Thyroid gland (tissue), 4 donors: ENCODE measurements around the gene PPIF. TPM values are rescaled to one million over a fixed set of nuclear protein-coding genes. Genes with fewer than 3 reads are reported as not detected.

ENCODE experiments used
- DNase-seq, 2 donors: peaks; one replicate each; pipeline ENCODE4 v3.0.0-alpha.2; 2019
- H3K27ac ChIP-seq, 3 donors: fragments of 200-600 bp; sonication (generic); 1 replicate in 2 of 3; 2 replicates in 1 of 3; pipeline ENCODE4 v1.5.1; 2016 to 2019; ENCODE audit warnings: mild to moderate bottlenecking in 1 of 3, moderate library complexity in 1 of 3
- H3K27me3 ChIP-seq: fragments of 200-600 bp; sonication (generic); one replicate; pipeline ENCODE4 v1.5.1; 2019
- H3K36me3 ChIP-seq, 2 donors: fragments of 200-600 bp; sonication (generic); one replicate each; pipeline ENCODE4 v1.5.1; 2016 to 2019
- H3K4me1 ChIP-seq, 2 donors: fragments of 200-600 bp; sonication (generic); one replicate each; pipeline ENCODE4 v1.5.1; 2017 to 2019
- H3K4me3 ChIP-seq, 3 donors: fragments of 200-600 bp; sonication (generic); replicated peaks in 1 of 3; 1 replicate in 2 of 3; 2 replicates in 1 of 3; pipeline ENCODE4 v1.5.1; 2016; ENCODE audit warnings: mild to moderate bottlenecking in 1 of 3
- H3K9me3 ChIP-seq: fragments of 200-600 bp; sonication (generic); one replicate; pipeline ENCODE4 v1.5.1; 2017
- POLR2A ChIP-seq, 2 donors: fragments of 450-650 bp; IDR thresholded peaks; one replicate each; pipeline ENCODE4 v1.6.1; 2017; ENCODE audit warnings: antibody characterized with exemption in 2 of 2, mild to moderate bottlenecking in 2 of 2, moderate library complexity in 1 of 2
- WGBS, 2 donors: methylation state at CpG; one replicate each; pipeline ENCODE4 v1.1.5; 2017; 5-methylcytosine and 5-hydroxymethylcytosine counted together
- intact Hi-C: fragments of 100-400 bp; cut with DNase I; formaldehyde crosslinking; loops from one replicate; pipeline ENCODE4 v1.15.1; 2023
- total RNA-seq, 4 donors: library from RNA; depleted of rRNA; stranded (reverse); fragments of >200 nt; gene quantifications; one replicate each; pipeline ENCODE4 v1.2.3, GENCODE V29; 2016
- TF ChIP-seq, protein P1 (sequence below), 6 experiments: fragments of 200-600 bp in 3 of 6; fragments of 450-650 bp in 3 of 6; sonication (generic) in 3 of 6; IDR thresholded peaks; one replicate each; pipeline ENCODE4 v1.5.1; 2016 to 2019; ENCODE audit warnings: antibody characterized with exemption in 6 of 6, mild to moderate bottlenecking in 2 of 6, inconsistent platforms in 1 of 6, moderate library complexity in 1 of 6

Gene PPIF
- total RNA-seq, 4 donors from 2014 or later = 31.4 to 70.1 (median 52.3) TPM

DNA sequence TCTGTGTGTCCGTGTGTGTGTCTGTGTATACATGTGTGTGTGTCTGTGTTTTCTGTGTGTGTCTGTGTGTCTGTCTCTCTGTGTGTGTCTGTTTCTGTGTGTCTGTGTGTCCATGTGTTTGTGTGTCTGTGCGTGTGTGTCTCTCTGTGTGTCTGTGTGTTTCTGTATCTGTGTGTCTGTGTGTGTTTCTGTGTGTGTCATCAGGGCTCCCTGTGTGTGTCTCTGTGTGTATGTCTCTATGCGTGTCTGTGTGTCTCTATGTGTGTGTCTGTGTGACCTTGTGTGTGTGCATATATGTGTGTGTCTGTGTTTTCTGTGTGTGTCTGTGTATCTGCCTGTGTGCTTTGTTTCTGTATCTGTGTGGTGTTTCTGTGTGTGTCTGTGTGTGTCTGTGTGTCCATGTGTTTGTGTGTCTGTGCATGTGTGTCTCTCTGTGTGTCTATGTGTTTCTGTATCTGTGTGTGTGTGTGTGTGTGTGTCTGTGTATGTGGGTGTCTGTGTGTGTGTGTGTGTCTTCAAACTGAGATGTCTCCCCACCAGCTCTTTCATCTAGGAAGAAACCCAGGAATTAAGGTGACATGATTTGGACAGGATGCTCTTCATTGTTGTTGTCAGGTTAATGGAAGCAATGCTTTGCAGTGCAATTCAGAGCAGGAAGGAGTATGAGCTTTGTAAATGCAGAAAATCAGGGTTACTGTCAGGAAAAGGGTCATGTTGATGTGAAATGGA is 20.7 kb upstream of the PPIF start:
- TF ChIP-seq, protein P1, sequence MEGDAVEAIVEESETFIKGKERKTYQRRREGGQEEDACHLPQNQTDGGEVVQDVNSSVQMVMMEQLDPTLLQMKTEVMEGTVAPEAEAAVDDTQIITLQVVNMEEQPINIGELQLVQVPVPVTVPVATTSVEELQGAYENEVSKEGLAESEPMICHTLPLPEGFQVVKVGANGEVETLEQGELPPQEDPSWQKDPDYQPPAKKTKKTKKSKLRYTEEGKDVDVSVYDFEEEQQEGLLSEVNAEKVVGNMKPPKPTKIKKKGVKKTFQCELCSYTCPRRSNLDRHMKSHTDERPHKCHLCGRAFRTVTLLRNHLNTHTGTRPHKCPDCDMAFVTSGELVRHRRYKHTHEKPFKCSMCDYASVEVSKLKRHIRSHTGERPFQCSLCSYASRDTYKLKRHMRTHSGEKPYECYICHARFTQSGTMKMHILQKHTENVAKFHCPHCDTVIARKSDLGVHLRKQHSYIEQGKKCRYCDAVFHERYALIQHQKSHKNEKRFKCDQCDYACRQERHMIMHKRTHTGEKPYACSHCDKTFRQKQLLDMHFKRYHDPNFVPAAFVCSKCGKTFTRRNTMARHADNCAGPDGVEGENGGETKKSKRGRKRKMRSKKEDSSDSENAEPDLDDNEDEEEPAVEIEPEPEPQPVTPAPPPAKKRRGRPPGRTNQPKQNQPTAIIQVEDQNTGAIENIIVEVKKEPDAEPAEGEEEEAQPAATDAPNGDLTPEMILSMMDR (IDR thresholded peaks at IDR 0.05) = no peak
- intact Hi-C loops = no loop called here
- H3K36me3 ChIP-seq = no peaks in the 10 kb centered on the region
- no peak overlapping the region for H3K27ac ChIP-seq
- DNase-seq = no peak
- no peaks in the 10 kb centered on the region for H3K9me3 ChIP-seq
- peaks cover 0 to 11% of the 10 kb centered on the region in 2 donors for H3K4me1 ChIP-seq
- WGBS, 2 donors = 87 to 95% methylated on average over 3 of the region's 3 CpGs
- no peak overlapping the region for H3K4me3 ChIP-seq
- H3K27me3 ChIP-seq = no peaks in the 10 kb centered on the region

DNA sequence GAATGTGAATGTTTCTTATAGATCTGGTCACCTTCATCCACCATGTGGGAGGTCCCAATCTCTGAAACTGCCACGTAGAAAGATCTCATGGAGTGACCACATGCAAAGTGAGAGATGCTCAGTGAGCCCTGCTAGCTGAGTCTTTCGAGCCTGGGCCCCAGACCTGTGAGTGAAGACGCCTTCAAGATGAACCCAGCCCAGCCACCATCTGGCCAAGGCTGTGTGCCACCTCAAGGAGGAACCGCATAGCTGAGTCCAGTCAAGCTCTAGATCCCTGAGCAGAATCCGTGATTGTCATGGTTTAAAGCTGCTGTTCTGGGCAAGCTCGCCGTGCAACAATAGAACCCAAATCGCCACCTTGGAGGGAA is 20.2 kb upstream of the PPIF start:
- Histone ChIP-seq H3K9me3 (no peaks in the 10 kb centered on the region), H3K27ac (no peak overlapping the region), H3K27me3 (no peaks in the 10 kb centered on the region), H3K4me1 (peaks cover 0 to 8% of the 10 kb centered on the region in 2 donors), H3K4me3 (no peak overlapping the region), H3K36me3 (no peaks in the 10 kb centered on the region)
- no peak for DNase-seq
- intact Hi-C loops = no loop called here
- no peak for TF ChIP-seq POLR2A (IDR thresholded peaks at IDR 0.05)
- TF ChIP-seq, protein P1 (IDR thresholded peaks at IDR 0.05) = no peak
- WGBS, 2 donors = 93 to 95% methylated on average over 7 to 8 of the region's 8 CpGs

DNA sequence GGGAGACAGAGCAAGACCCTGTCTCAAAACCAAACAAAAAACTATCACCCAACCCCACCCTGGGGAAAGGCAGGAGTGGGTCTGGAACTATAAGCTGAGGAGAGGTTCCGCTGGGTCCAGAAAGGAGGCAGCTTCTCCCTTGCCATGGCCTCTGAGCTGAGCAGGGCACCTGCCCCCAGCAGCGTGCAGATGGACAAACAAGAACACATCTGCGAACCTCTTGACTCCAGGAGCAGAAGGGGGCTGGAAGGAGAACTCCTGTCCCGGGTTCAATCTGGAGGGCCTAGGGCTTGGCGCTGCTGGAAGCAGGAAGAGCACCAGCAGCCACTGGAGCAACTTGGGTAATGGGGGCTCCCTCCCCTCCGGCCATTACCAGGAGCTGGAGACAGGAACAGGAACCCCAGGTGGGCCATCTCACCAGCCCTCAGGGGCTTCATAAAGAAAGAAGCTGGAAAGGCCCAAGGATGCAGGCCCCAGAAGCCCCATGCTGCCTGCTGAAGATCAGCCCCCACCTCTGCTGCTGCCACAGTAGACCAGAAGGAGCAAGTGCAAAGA is 19.0 kb upstream of the PPIF start:
- TF ChIP-seq, protein P1 (IDR thresholded peaks at IDR 0.05) = no peak
- no peak for TF ChIP-seq POLR2A (IDR thresholded peaks at IDR 0.05)
- Histone ChIP-seq H3K9me3 (no peaks in the 10 kb centered on the region), H3K4me1 (peaks cover 0 to 3% of the 10 kb centered on the region in 2 donors), H3K36me3 (no peaks in the 10 kb centered on the region), H3K4me3 (no peak overlapping the region), H3K27ac (no peak overlapping the region), H3K27me3 (no peaks in the 10 kb centered on the region)
- intact Hi-C loops = no loop called here
- DNase-seq = no peak
- 77 to 100% methylated on average over 2 to 6 of the region's 6 CpGs for WGBS, 2 donors

DNA sequence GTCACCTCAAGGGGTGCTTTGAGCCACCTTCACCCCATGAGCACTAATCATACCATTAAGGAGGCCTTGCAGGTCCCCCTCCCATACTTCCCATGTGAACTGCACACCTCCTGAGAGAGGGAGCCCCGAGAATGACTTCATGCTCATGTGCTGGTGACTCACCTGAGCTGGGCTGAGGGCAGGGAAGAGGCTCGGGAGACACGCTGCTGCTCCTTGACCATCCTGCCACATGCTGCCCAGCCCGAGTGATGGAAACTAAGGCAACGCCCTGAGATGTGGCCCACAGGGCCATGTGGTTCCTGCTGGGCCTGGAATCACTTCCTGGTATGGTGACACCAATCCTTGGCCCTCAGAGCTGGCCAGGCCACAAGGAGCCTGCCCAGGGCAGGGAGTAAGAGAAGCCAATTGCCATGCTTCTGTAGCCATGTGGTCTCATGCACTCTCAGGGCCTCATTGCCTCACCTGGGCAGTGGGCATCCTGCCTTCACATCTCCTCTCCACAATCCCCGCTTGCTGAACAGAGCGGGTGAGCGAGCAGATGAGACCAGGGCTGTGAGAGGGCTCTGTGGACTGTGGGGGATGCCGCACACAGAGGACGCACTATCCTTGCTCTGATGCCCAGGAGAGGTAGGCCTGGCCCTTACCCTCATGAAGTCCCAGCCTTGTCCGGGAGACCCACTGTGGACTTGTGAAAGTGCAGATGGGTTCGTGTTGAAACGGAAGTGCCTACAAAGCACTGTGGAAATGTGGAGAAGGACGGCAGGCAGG is 18.3 kb upstream of the PPIF start:
- no peak for DNase-seq
- TF ChIP-seq POLR2A (IDR thresholded peaks at IDR 0.05) = no peak
- TF ChIP-seq, protein P1 (IDR thresholded peaks at IDR 0.05) = no peak
- no peak overlapping the region for H3K27ac ChIP-seq
- WGBS, 2 donors = 91 to 97% methylated on average over 10 to 12 of the region's 14 CpGs
- H3K4me3 ChIP-seq = no peak overlapping the region
- no peaks in the 10 kb centered on the region for H3K36me3 ChIP-seq
- intact Hi-C loops = no loop called here
- H3K27me3 ChIP-seq = no peaks in the 10 kb centered on the region
- peaks cover 0 to 3% of the 10 kb centered on the region in 2 donors for H3K4me1 ChIP-seq
- H3K9me3 ChIP-seq = no peaks in the 10 kb centered on the region

DNA sequence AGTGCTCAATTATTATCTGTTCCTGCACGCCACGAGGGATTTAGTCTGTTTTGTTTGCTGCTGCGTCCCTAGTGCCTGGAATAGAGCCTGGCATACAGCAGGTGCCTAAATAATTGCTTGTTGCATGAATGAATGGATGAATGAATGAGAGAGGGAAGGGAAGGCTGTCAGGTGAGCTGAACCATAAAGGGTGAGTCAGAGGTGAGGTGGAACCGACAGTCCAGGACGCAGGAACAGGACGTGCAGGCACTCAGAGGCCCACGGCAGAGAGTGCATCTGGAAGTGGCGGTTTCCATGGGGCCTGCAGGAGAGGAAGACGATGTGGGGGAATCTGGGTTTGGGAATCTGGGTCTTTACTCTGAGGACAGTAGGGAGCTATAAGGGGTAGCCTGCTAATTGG is 17.7 kb upstream of the PPIF start:
- 91 to 92% methylated on average over 9 of the region's 9 CpGs for WGBS, 2 donors
- Histone ChIP-seq H3K27me3 (no peaks in the 10 kb centered on the region), H3K27ac (no peak overlapping the region), H3K36me3 (no peaks in the 10 kb centered on the region), H3K9me3 (no peaks in the 10 kb centered on the region), H3K4me1 (peaks cover under 1 to 8% of the 10 kb centered on the region in 2 donors), H3K4me3 (no peak overlapping the region)
- intact Hi-C loops = no loop called here
- TF ChIP-seq, protein P1 (IDR thresholded peaks at IDR 0.05) = no peak
- no peak for TF ChIP-seq POLR2A (IDR thresholded peaks at IDR 0.05)
- DNase-seq = no peak
